Esophagus muscularis mucosa (tissue), 4 donors: ENCODE data around the gene MEG3. TPM values are rescaled to one million over a fixed set of nuclear protein-coding genes. Genes with fewer than 3 reads are reported as not detected.
"Not testable (repeated sequence)": the region's sequence is repeated elsewhere in the genome, so short reads cannot be mapped to it uniquely, and the experiment has no call there.

ENCODE experiments used
- DNase-seq: peaks from one replicate; pipeline ENCODE4 v3.0.0-alpha.2; 2017; ENCODE audit errors: extremely low spot score
- H3K27ac ChIP-seq, 4 donors: fragments of 200-600 bp; sonication (generic); replicated peaks in 1 of 4; 1 replicate in 3 of 4; 2 replicates in 1 of 4; pipeline ENCODE4 v1.5.1; 2016 to 2019; ENCODE audit warnings: mild to moderate bottlenecking in 1 of 4
- H3K27me3 ChIP-seq, 4 donors: fragments of 200-600 bp; sonication (generic); one replicate each; pipeline versions ENCODE4 v1.5.1 to v1.6.0; 2016 to 2019
- H3K36me3 ChIP-seq, 4 donors: fragments of 200-600 bp; sonication (generic); one replicate each; pipeline ENCODE4 v1.5.1; 2016 to 2019
- H3K4me1 ChIP-seq, 4 donors: fragments of 200-600 bp; sonication (generic); one replicate each; pipeline ENCODE4 v1.5.1; 2016 to 2019
- H3K4me3 ChIP-seq, 4 donors: fragments of 200-600 bp; sonication (generic); 1 replicate in 2 of 4; 2 replicates in 2 of 4; pipeline ENCODE4 v1.5.1; 2016 to 2019; ENCODE audit warnings: mild to moderate bottlenecking in 4 of 4, moderate library complexity in 1 of 4
- H3K9me3 ChIP-seq, 4 donors: fragments of 200-600 bp; sonication (generic); 1 replicate in 3 of 4; 2 replicates in 1 of 4; pipeline ENCODE4 v1.5.1; 2016 to 2019
- CTCF ChIP-seq, 3 experiments: fragments of 200-600 bp in 2 of 3; fragments of 450-650 bp in 1 of 3; sonication (generic) in 2 of 3; IDR thresholded peaks; one replicate each; pipeline ENCODE4 v1.5.1; 2017 to 2019; ENCODE audit warnings: antibody characterized with exemption in 3 of 3, mild to moderate bottlenecking in 2 of 3, moderate library complexity in 1 of 3
- EP300 ChIP-seq: sonication (generic); formaldehyde crosslinking; IDR thresholded peaks from one replicate; pipeline ENCODE4 v1.6.1; 2017; ENCODE audit warnings: antibody characterized with exemption
- POLR2A ChIP-seq: fragments of 450-650 bp; IDR thresholded peaks from one replicate; pipeline ENCODE4 v1.6.1; 2017; ENCODE audit warnings: antibody characterized with exemption, moderate library complexity, mild to moderate bottlenecking, low read depth
- POLR2AphosphoS5 ChIP-seq, 2 donors: sonication (generic); formaldehyde crosslinking; IDR thresholded peaks; one replicate each; pipeline ENCODE4 v1.6.1; 2017; ENCODE audit warnings: antibody characterized with exemption in 2 of 2
- whole genome bisulfite sequencing: methylation state at CpG from one replicate; pipeline ENCODE4 v1.1.5; 2018; 5-methylcytosine and 5-hydroxymethylcytosine counted together
- intact Hi-C: fragments of 100-400 bp; cut with DNase I; formaldehyde crosslinking; loops from one replicate; pipeline ENCODE4 v1.15.1; 2023
- total RNA-seq, 4 donors: library from RNA; depleted of rRNA; stranded (reverse); fragments of >200 nt; gene quantifications; one replicate each; pipeline versions ENCODE4 v1.1.0 to v1.2.1, GENCODE V29; 2016

MEG3 gene
- total RNA-seq, 4 donors from 2014 or later = 9.4 to 53.2 (median 22.1) TPM

GRCh38 chr14:100790502-100791347 is 35.2 kb upstream of the MEG3 start:
- intact Hi-C loops = no loop called here
- Histone ChIP-seq H3K9me3 (no peaks in the 10 kb centered on the region), H3K27me3 (peaks cover 0 to 54% (median 0%) of the 10 kb centered on the region in 4 donors), H3K4me3 (no peak overlapping the region), H3K36me3 (no peaks in the 10 kb centered on the region), H3K4me1 (no peaks in the 10 kb centered on the region), H3K27ac (no peak overlapping the region)
- WGBS = 83% methylated on average over 14 of the region's 14 CpGs
- TF ChIP-seq POLR2AphosphoS5 (IDR thresholded peaks at IDR 0.05) (no peak), POLR2A (no peak)
- DNase-seq = no peak

- no peak for TF ChIP-seq POLR2AphosphoS5 (IDR thresholded peaks at IDR 0.05)
- TF ChIP-seq EP300 = no peak
- TF ChIP-seq CTCF (IDR thresholded peaks at IDR 0.05) = no peak
- no peak for TF ChIP-seq POLR2A
- no peak for DNase-seq
- Histone ChIP-seq H3K27ac (no peak overlapping the region), H3K27me3 (peaks cover 0 to 54% (median 0%) of the 10 kb centered on the region in 4 donors), H3K4me3 (no peak overlapping the region), H3K4me1 (no peaks in the 10 kb centered on the region), H3K9me3 (no peaks in the 10 kb centered on the region), H3K36me3 (no peaks in the 10 kb centered on the region)
- intact Hi-C loops = no loop called here
- WGBS = 92% methylated on average over 13 of the region's 13 CpGs
Measured at GRCh38 chr14:100791348-100791735, 34.6 kb upstream of the MEG3 start.

- no peaks in the 10 kb centered on the region for H3K4me1 ChIP-seq
- no peak for DNase-seq
- TF ChIP-seq POLR2A = no peak
- TF ChIP-seq POLR2AphosphoS5 (IDR thresholded peaks at IDR 0.05) = no peak
- TF ChIP-seq EP300 = no peak
- no peak for TF ChIP-seq CTCF (IDR thresholded peaks at IDR 0.05)
- H3K4me3 ChIP-seq = no peak overlapping the region
- intact Hi-C loops = no loop called here
- 89% methylated on average over 7 of the region's 13 CpGs for WGBS
- no peaks in the 10 kb centered on the region for H3K9me3 ChIP-seq
- no peaks in the 10 kb centered on the region for H3K36me3 ChIP-seq
- H3K27me3 ChIP-seq = peaks cover 0 to 54% (median 0%) of the 10 kb centered on the region in 4 donors
- no peak overlapping the region for H3K27ac ChIP-seq
Measured at GRCh38 chr14:100791995-100792394, 33.9 kb upstream of the MEG3 start.

GRCh38 chr14:100796946-100797345 is 29.0 kb upstream of the MEG3 start:
- TF ChIP-seq EP300 (no peak), POLR2A (no peak), POLR2AphosphoS5 (IDR thresholded peaks at IDR 0.05) (no peak), CTCF (IDR thresholded peaks at IDR 0.05) (no peak)
- 87% methylated on average over 4 of the region's 4 CpGs for WGBS
- H3K9me3 ChIP-seq = no peaks in the 10 kb centered on the region
- H3K4me1 ChIP-seq = no peaks in the 10 kb centered on the region
- peaks cover 0 to 17% (median 0%) of the 10 kb centered on the region in 4 donors for H3K27me3 ChIP-seq
- H3K27ac ChIP-seq = no peak overlapping the region
- no peak for DNase-seq
- intact Hi-C loops = no loop called here
- no peak overlapping the region for H3K4me3 ChIP-seq
- no peaks in the 10 kb centered on the region for H3K36me3 ChIP-seq

GRCh38 chr14:100800041-100800440 is 25.9 kb upstream of the MEG3 start:
- no peak overlapping the region for H3K4me3 ChIP-seq
- TF ChIP-seq EP300 = no peak
- TF ChIP-seq POLR2A = no peak
- TF ChIP-seq CTCF (IDR thresholded peaks at IDR 0.05) = no peak
- no peak for TF ChIP-seq POLR2AphosphoS5 (IDR thresholded peaks at IDR 0.05)
- H3K27ac ChIP-seq = no peak overlapping the region
- H3K27me3 ChIP-seq = peaks cover 0 to 9% (median 0%) of the 10 kb centered on the region in 4 donors
- H3K36me3 ChIP-seq = no peaks in the 10 kb centered on the region
- WGBS = 88% methylated on average over 4 of the region's 4 CpGs
- intact Hi-C loops = no loop called here
- no peaks in the 10 kb centered on the region for H3K9me3 ChIP-seq
- no peaks in the 10 kb centered on the region for H3K4me1 ChIP-seq
- no peak for DNase-seq

- H3K36me3 ChIP-seq, H3K9me3 ChIP-seq, intact Hi-C loops, H3K4me3 ChIP-seq, DNase-seq, H3K27ac ChIP-seq, H3K4me1 ChIP-seq: not testable (repeated sequence)
- WGBS = 94% methylated on average over 9 of the region's 9 CpGs
- H3K27me3 ChIP-seq = peaks cover 0 to 19% (median 0%) of the 10 kb centered on the region in 4 donors
Measured at GRCh38 chr14:100801433-100801832, 24.5 kb upstream of the MEG3 start.
